ENCODE measurements around the gene SUN2. TPM values are rescaled to one million over a fixed set of nuclear protein-coding genes. Genes with fewer than 3 reads are reported as not detected.

Gene SUN2
- total and polyA plus RNA-seq, 2 of the 13 experiments (the other 11 are each of a cell fraction or from before 2014, with no cell fraction given): 45.6 to 56.6 TPM

GRCh38 chr22:38705235-38706100 lies 50.3 kb downstream of the SUN2 start, which contains the start of gene GTPBP1 (continued):
- TF ChIP-seq, protein P1, sequence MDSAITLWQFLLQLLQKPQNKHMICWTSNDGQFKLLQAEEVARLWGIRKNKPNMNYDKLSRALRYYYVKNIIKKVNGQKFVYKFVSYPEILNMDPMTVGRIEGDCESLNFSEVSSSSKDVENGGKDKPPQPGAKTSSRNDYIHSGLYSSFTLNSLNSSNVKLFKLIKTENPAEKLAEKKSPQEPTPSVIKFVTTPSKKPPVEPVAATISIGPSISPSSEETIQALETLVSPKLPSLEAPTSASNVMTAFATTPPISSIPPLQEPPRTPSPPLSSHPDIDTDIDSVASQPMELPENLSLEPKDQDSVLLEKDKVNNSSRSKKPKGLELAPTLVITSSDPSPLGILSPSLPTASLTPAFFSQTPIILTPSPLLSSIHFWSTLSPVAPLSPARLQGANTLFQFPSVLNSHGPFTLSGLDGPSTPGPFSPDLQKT (CRISPR knock-in tag; IDR thresholded peaks at IDR 0.05; ENCODE audit: borderline replicate concordance): no peak
- no peak for TF ChIP-seq ZFP1 (CRISPR knock-in tag; IDR thresholded peaks at IDR 0.05)
- TF ChIP-seq EP300 (IDR thresholded peaks at IDR 0.05; ENCODE audit: low read depth in 2 of 2, low read length in 2 of 2): no peak
- no peak for TF ChIP-seq EP300 (CRISPR knock-in tag; IDR thresholded peaks at IDR 0.05; ENCODE audit: borderline replicate concordance)
- TF ChIP-seq, protein P2, sequence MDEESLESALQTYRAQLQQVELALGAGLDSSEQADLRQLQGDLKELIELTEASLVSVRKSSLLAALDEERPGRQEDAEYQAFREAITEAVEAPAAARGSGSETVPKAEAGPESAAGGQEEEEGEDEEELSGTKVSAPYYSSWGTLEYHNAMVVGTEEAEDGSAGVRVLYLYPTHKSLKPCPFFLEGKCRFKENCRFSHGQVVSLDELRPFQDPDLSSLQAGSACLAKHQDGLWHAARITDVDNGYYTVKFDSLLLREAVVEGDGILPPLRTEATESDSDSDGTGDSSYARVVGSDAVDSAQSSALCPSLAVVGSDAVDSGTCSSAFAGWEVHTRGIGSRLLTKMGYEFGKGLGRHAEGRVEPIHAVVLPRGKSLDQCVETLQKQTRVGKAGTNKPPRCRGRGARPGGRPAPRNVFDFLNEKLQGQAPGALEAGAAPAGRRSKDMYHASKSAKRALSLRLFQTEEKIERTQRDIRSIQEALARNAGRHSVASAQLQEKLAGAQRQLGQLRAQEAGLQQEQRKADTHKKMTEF (CRISPR knock-in tag; IDR thresholded peaks at IDR 0.05): no peak; the same call in none of the 2 replicates
- TF ChIP-seq POLR2G (IDR thresholded peaks at IDR 0.05; ENCODE audit: low read depth, low read length): peak; percentile 78
- no peak for TF ChIP-seq ZNF44 (CRISPR knock-in tag; IDR thresholded peaks at IDR 0.05)
- TF ChIP-seq, protein P3, sequence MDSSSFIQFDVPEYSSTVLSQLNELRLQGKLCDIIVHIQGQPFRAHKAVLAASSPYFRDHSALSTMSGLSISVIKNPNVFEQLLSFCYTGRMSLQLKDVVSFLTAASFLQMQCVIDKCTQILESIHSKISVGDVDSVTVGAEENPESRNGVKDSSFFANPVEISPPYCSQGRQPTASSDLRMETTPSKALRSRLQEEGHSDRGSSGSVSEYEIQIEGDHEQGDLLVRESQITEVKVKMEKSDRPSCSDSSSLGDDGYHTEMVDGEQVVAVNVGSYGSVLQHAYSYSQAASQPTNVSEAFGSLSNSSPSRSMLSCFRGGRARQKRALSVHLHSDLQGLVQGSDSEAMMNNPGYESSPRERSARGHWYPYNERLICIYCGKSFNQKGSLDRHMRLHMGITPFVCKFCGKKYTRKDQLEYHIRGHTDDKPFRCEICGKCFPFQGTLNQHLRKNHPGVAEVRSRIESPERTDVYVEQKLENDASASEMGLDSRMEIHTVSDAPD (CRISPR knock-in tag; IDR thresholded peaks at IDR 0.05): no peak
- no peak for TF ChIP-seq ZNF766 (CRISPR knock-in tag; IDR thresholded peaks at IDR 0.05; ENCODE audit: borderline replicate concordance)
- no peak for TF ChIP-seq ZNF253 (CRISPR knock-in tag; IDR thresholded peaks at IDR 0.05; ENCODE audit: borderline replicate concordance)
- TF ChIP-seq HMG20B (CRISPR knock-in tag; conservative IDR thresholded peaks at IDR 0.05): no peak
- TF ChIP-seq ZNF512 (CRISPR knock-in tag; IDR thresholded peaks at IDR 0.05): no peak
- peak; percentile 27; the same call in 1 of the 2 replicates for TF ChIP-seq ELF1 (CRISPR knock-in tag; IDR thresholded peaks at IDR 0.05)
- TF ChIP-seq, protein P4, sequence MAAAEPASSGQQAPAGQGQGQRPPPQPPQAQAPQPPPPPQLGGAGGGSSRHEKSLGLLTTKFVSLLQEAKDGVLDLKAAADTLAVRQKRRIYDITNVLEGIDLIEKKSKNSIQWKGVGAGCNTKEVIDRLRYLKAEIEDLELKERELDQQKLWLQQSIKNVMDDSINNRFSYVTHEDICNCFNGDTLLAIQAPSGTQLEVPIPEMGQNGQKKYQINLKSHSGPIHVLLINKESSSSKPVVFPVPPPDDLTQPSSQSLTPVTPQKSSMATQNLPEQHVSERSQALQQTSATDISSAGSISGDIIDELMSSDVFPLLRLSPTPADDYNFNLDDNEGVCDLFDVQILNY (CRISPR knock-in tag; conservative IDR thresholded peaks at IDR 0.05): no peak
- peak; percentile 33; the same call in 1 of the 2 replicates for TF ChIP-seq ARID3A (IDR thresholded peaks at IDR 0.05; ENCODE audit: low read depth, low read length)
- TF ChIP-seq KDM4B (CRISPR knock-in tag; IDR thresholded peaks at IDR 0.05): no peak
- TF ChIP-seq ZSCAN25 (CRISPR knock-in tag; IDR thresholded peaks at IDR 0.05): 0 out of 2 replicates have a peak, but pooled peaks have one; percentile 35
- TF ChIP-seq SETDB1 (CRISPR knock-in tag; IDR thresholded peaks at IDR 0.05; ENCODE audit: borderline replicate concordance): no peak
- TF ChIP-seq ZBTB2 (CRISPR knock-in tag; IDR thresholded peaks at IDR 0.05; ENCODE audit: low read depth): no peak

Measured in HepG2 (cell line).